Ascending aorta (tissue), 2 donors: ENCODE results near the gene ENPP7. TPM values are rescaled to one million over a fixed set of nuclear protein-coding genes. Genes with fewer than 3 reads are reported as not detected.

ENCODE experiments used
- DNase-seq, 2 donors: peaks; one replicate each; pipeline ENCODE4 v3.0.0-alpha.2; 2019; ENCODE audit warnings: low spot score in 2 of 2
- H3K27ac ChIP-seq, 2 donors: fragments of 200-600 bp; sonication (generic); one replicate each; pipeline ENCODE4 v1.5.1; 2016 to 2017; ENCODE audit warnings: mild to moderate bottlenecking in 1 of 2
- H3K27me3 ChIP-seq: fragments of 200-600 bp; sonication (generic); one replicate; pipeline ENCODE4 v1.5.1; 2017
- H3K36me3 ChIP-seq, 2 donors: fragments of 200-600 bp; sonication (generic); one replicate each; pipeline ENCODE4 v1.5.1; 2016
- H3K4me1 ChIP-seq, 2 donors: fragments of 200-600 bp; sonication (generic); one replicate each; pipeline ENCODE4 v1.5.1; 2016 to 2017; ENCODE audit warnings: mild to moderate bottlenecking in 1 of 2
- H3K4me3 ChIP-seq, 2 donors: fragments of 200-600 bp; sonication (generic); one replicate each; pipeline ENCODE4 v1.5.1; 2016 to 2017; ENCODE audit warnings: mild to moderate bottlenecking in 1 of 2
- H3K9me3 ChIP-seq, 2 donors: fragments of 200-600 bp; sonication (generic); one replicate each; pipeline ENCODE4 v1.5.1; 2016
- CTCF ChIP-seq, 3 experiments: fragments of 200-600 bp in 2 of 3; fragments of 450-650 bp in 1 of 3; sonication (generic) in 2 of 3; IDR thresholded peaks; one replicate each; pipeline ENCODE4 v1.5.1; 2016 to 2019; ENCODE audit warnings: antibody characterized with exemption in 3 of 3, mild to moderate bottlenecking in 1 of 3, moderate library complexity in 1 of 3
- intact Hi-C: fragments of 100-400 bp; cut with DNase I; formaldehyde crosslinking; loops from one replicate; pipeline ENCODE4 v1.15.1; 2023
- total RNA-seq: library from RNA; depleted of rRNA; stranded (reverse); fragments of >200 nt; gene quantifications from one replicate; pipeline ENCODE4 v1.1.0, GENCODE V29; 2016

Gene ENPP7
- total RNA-seq, 1 donor from 2014 or later: 2.2 TPM

GRCh38 chr17:79714176-79715097 lies 16.3 kb upstream of the ENPP7 start:
- no peak overlapping the region for H3K4me3 ChIP-seq
- no peaks in the 10 kb centered on the region for H3K27me3 ChIP-seq
- H3K4me1 ChIP-seq: no peaks in the 10 kb centered on the region

GRCh38 chr17:79715098-79715942 lies 15.4 kb upstream of the ENPP7 start:
- no peaks in the 10 kb centered on the region for H3K4me1 ChIP-seq
- no peak overlapping the region for H3K27ac ChIP-seq
- H3K4me3 ChIP-seq: no peak overlapping the region
- no peaks in the 10 kb centered on the region for H3K9me3 ChIP-seq
- no peaks in the 10 kb centered on the region for H3K27me3 ChIP-seq
- TF ChIP-seq CTCF (IDR thresholded peaks at IDR 0.05): no peak
- H3K36me3 ChIP-seq: no peaks in the 10 kb centered on the region
- no peak for DNase-seq
- intact Hi-C loops: no loop called here

More at GRCh38 chr17:79714176-79715097, 16.3 kb upstream of the ENPP7 start:
- DNase-seq: no peak
- H3K27ac ChIP-seq: no peak overlapping the region
- H3K9me3 ChIP-seq: no peaks in the 10 kb centered on the region
- H3K36me3 ChIP-seq: no peaks in the 10 kb centered on the region
- TF ChIP-seq CTCF (IDR thresholded peaks at IDR 0.05): no peak
- intact Hi-C loops: no loop called here

GRCh38 chr17:79715943-79716797 lies 14.6 kb upstream of the ENPP7 start:
- H3K9me3 ChIP-seq: no peaks in the 10 kb centered on the region
- TF ChIP-seq CTCF (IDR thresholded peaks at IDR 0.05): no peak
- H3K4me3 ChIP-seq: no peak overlapping the region
- H3K36me3 ChIP-seq: no peaks in the 10 kb centered on the region
- no peak for DNase-seq
- no peaks in the 10 kb centered on the region for H3K4me1 ChIP-seq
- no peak overlapping the region for H3K27ac ChIP-seq
- H3K27me3 ChIP-seq: no peaks in the 10 kb centered on the region
- intact Hi-C loops: no loop called here

- Histone ChIP-seq H3K36me3 (no peaks in the 10 kb centered on the region), H3K27me3 (no peaks in the 10 kb centered on the region), H3K4me1 (no peaks in the 10 kb centered on the region), H3K27ac (no peak overlapping the region), H3K9me3 (no peaks in the 10 kb centered on the region), H3K4me3 (no peak overlapping the region)
- no peak for DNase-seq
- intact Hi-C loops: no loop called here
- TF ChIP-seq CTCF (IDR thresholded peaks at IDR 0.05): no peak
Measured at GRCh38 chr17:79720705-79721292, 9.9 kb upstream of the ENPP7 start.
